GM19035 (cell line): ENCODE results near the gene C3orf80.
"Not testable (repeated sequence)": the region's sequence is repeated elsewhere in the genome, so short reads cannot be mapped to it uniquely, and the experiment has no call there.

Experiments used
- ATAC-seq: cut with Tn5 transposase; IDR thresholded peaks from one replicate; pipeline ENCODE4 v1.9.1; 2021; ENCODE audit not compliant: unreplicated experiment

C3orf80 gene

GRCh38 chr3:160225176-160226025, at the start of gene C3orf80:
C3orf80 (plus strand) TSS chr3:160225422; CDS start chr3:160225636, 214 bp downstream.
- peak; percentile 85 for ATAC-seq

GRCh38 chr3:160176923-160177322, 48.3 kb upstream of the C3orf80 start:
- ATAC-seq = no peak

GRCh38 chr3:160178661-160179060, 46.6 kb upstream of the C3orf80 start:
- ATAC-seq = not testable (repeated sequence)

DNA sequence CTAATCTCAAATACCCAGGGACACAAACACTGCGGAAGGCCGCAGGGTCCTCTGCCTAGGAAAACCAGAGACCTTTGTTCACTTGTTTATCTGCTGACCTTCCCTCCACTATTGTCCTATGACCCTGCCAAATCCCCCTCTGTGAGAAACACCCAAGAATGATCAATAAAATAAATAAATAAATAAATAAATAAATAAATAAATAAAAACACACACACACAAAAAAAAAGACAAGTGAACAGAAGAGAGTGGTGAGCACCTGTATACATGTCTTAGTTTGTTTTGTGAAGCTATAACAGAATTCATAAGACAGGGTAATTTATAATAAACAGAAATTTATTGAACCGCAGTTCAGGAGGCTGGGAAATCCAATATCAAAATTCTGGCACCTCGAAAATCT, 45.8 kb upstream of the C3orf80 start:
- ATAC-seq = not testable (repeated sequence)

GRCh38 chr3:160179906-160180305, 45.3 kb upstream of the C3orf80 start:
- ATAC-seq = no peak

- no peak for ATAC-seq
Measured at GRCh38 chr3:160180581-160181216, 44.5 kb upstream of the C3orf80 start.

- ATAC-seq = no peak
Measured at GRCh38 chr3:160183345-160184076, 41.7 kb upstream of the C3orf80 start.

- ATAC-seq = no peak
Measured at GRCh38 chr3:160184655-160185054, 40.6 kb upstream of the C3orf80 start.

DNA sequence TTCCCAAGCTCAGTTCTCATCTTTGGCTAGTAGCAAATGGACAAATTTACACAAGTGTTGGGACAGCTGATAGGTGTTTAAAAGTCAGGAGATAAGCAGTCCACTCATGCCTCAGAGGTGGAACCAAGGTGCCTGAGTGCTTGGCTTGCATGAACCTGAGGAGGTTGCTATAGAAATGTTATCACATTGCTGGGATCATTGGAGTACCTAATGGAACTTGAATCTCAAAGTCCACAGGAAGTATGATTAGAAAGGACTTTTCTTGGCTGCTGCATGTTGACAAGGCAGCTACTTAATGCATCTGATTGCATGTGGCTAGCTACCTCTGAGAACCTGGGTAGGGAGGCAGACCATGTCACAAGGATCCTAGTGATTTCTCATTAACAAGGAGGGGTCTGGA, 39.5 kb upstream of the C3orf80 start:
- no peak for ATAC-seq

- ATAC-seq = no peak
Measured at GRCh38 chr3:160187288-160187687, 37.9 kb upstream of the C3orf80 start.

GRCh38 chr3:160192310-160193029, 32.8 kb upstream of the C3orf80 start:
- no peak for ATAC-seq

- no peak for ATAC-seq
Measured at GRCh38 chr3:160193644-160194192, 31.5 kb upstream of the C3orf80 start.

DNA sequence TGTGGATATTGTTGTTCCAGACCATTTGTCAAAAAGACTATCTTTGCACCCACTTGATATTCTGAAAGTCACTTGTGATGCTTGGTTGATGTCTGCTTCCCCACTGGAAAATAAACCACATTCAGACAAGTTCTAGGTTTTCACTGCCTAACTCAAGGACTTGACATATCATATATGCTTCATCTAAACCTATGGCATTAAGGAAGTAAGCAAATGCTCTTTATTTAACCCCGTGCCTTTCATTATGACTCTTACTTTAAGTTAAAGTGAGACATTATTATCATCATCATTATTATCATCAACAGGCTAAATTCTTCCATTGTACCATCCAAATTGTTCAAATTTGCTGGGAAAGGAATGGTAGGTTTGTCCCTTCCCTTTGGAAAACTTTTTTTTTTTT, 30.8 kb upstream of the C3orf80 start:
- ATAC-seq = no peak

DNA sequence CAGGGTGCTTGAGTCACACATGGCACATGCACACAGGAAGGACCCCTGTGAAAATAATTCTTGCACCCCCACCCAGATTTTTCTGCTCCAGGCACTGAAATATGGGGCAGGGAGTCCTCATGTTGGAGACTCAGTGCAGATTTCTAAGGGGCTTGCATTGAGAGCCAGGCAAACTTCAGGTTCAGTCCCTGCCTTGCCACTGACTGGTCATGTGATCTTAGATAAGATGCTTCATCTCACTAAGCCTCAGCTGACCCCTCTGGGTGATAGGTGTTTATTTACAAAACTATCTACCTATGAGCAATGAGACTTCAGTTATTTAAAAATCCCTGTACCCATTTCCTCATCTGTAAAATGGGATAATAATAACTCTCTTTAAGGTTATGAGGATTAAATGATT, 30.1 kb upstream of the C3orf80 start:
- ATAC-seq = no peak

DNA sequence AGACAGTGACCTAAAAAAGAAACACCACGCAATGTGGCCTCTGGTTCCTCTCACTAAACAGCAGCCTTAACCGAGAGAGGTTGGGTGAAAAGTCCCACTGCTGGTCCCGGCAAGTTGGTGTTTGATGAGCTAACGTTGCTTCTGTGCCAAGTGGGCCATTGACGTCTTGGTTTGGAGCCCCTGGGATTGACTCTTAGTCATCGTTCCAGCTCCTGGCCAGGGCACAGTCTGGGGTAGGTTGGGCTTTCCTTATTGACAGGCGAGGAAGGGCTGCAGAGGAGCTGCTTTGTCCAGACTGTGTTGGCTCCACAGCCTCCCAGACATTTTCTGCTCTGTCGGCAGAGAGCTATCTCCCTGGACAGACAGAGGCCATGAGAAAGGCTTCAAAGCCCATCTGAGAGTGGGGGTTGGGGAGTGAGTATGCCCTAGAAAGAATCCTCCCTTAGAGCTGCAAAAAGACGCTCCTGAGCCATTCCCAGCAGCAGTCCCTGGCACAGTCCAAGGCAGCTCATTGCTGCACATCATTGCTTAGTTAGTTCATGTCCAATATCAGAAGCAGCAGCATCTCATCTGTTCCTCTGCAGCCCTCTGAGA, 28.6 kb upstream of the C3orf80 start:
- no peak for ATAC-seq

GRCh38 chr3:160199108-160199507, 26.1 kb upstream of the C3orf80 start:
- ATAC-seq = no peak

- ATAC-seq = no peak
Measured at GRCh38 chr3:160200353-160200752, 24.9 kb upstream of the C3orf80 start.

GRCh38 chr3:160204396-160205011, 20.7 kb upstream of the C3orf80 start:
- not testable (repeated sequence) for ATAC-seq

- no peak for ATAC-seq
Measured at GRCh38 chr3:160205606-160206005, 19.6 kb upstream of the C3orf80 start.

DNA sequence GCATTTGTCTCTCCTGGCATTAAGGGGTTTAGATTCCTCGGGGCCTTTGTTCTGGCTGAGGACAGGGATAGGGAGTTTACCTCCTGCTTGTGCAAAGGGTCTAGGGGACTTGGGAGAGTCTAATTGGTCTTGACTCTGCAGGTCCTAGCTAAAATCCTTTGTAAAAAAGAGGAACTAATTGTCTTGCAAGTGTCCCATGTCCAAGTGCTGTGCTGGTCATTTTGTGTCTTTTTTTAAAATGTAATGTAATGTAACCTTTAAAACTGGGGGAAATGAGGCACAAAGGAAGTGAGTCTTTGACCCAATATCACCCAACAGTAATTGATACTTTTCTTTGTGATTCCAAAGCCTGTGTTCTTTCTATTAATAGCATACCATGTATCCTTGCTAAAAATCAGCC, 14.9 kb upstream of the C3orf80 start:
- ATAC-seq = no peak
